CD4-positive, CD25-positive, alpha-beta regulatory T cell (primary cell): ENCODE measurements around the gene ACP3. TPM values are rescaled to one million over a fixed set of nuclear protein-coding genes. Genes with fewer than 3 reads are reported as not detected.
A peak's percentile ranks its signal among the peaks of the same experiment; 100 is the strongest.
"Not testable (repeated sequence)": the region's sequence is repeated elsewhere in the genome, so short reads cannot be mapped to it uniquely, and the experiment has no call there.

Experiments
- ATAC-seq, 2 donors: fragments of 150-1000 bp; cut with Tn5 transposase; one replicate each; pipeline ENCODE4 v1.10.0; 2021; ENCODE audit warnings: low read depth in 2 of 2, moderate number of reproducible peaks in 2 of 2, moderate library complexity in 1 of 2
- DNase-seq, 3 donors: peaks; one replicate each; pipeline versions ENCODE4 v3.0.0 to v3.0.0-alpha.2; 2012 to 2022; ENCODE audit warnings: mixed read lengths in 1 of 3
- H3K27ac ChIP-seq: one replicate; pipeline ENCODE4 v1.7.0; 2013; ENCODE audit warnings: mild to moderate bottlenecking, low read length; ENCODE audit not compliant: insufficient read depth, poor library complexity, severe bottlenecking
- H3K27me3 ChIP-seq: one replicate; pipeline ENCODE4 v1.7.0; 2013; ENCODE audit warnings: low read length; ENCODE audit not compliant: control insufficient read depth, insufficient read depth
- H3K36me3 ChIP-seq: one replicate; pipeline ENCODE4 v1.7.0; 2013; ENCODE audit warnings: mild to moderate bottlenecking, low read length, moderate library complexity; ENCODE audit not compliant: control insufficient read depth, insufficient read depth
- H3K4me1 ChIP-seq: 2 replicates; pipeline ENCODE4 v1.7.0; 2013; ENCODE audit warnings: mild to moderate bottlenecking, low read length; ENCODE audit not compliant: insufficient read depth, control insufficient read depth, poor library complexity, severe bottlenecking
- H3K4me3 ChIP-seq: one replicate; pipeline ENCODE4 v1.7.0; 2013; ENCODE audit warnings: low read depth, mild to moderate bottlenecking, low read length, moderate library complexity
- H3K9me3 ChIP-seq, 2 experiments: 1 replicate in 1 of 2; 2 replicates in 1 of 2; pipeline ENCODE4 v1.7.0; 2013; ENCODE audit warnings: low read length in 2 of 2, mild to moderate bottlenecking in 1 of 2, moderate library complexity in 1 of 2; ENCODE audit not compliant: control insufficient read depth in 2 of 2
- H3K27ac Mint-ChIP-seq, 3 donors: one replicate each; pipeline ENCODE4 v1.8.0; 2020 to 2022; ENCODE audit warnings: mild to moderate bottlenecking in 3 of 3, mixed read lengths in 3 of 3, moderate library complexity in 2 of 3
- H3K27me3 Mint-ChIP-seq: one replicate; pipeline ENCODE4 v1.8.0; 2022; ENCODE audit warnings: mild to moderate bottlenecking, mixed read lengths
- H3K36me3 Mint-ChIP-seq: one replicate; pipeline ENCODE4 v1.8.0; 2020; ENCODE audit warnings: mixed read lengths
- H3K4me1 Mint-ChIP-seq, 4 donors: one replicate each; pipeline ENCODE4 v1.8.0; 2020 to 2022; ENCODE audit warnings: mixed read lengths in 4 of 4, mild to moderate bottlenecking in 1 of 4
- H3K4me3 Mint-ChIP-seq, 4 donors: one replicate each; pipeline ENCODE4 v1.8.0; 2020 to 2022; ENCODE audit warnings: mild to moderate bottlenecking in 4 of 4, mixed read lengths in 4 of 4, moderate library complexity in 3 of 4
- H3K9me3 Mint-ChIP-seq, 7 donors: one replicate each; pipeline ENCODE4 v1.8.0; 2020 to 2022; ENCODE audit warnings: mixed read lengths in 7 of 7, mild to moderate bottlenecking in 3 of 7, moderate library complexity in 2 of 7
- polyA plus RNA-seq, 4 donors: library from polyadenylated mRNA; unstranded; fragments of 300-500 nt; fragmentation: Illumina TruSeq; gene quantifications; one replicate each; pipeline ENCODE4 v1.2.3, GENCODE V29; 2021
- total RNA-seq: library from RNA; stranded (reverse); gene quantifications from one replicate; pipeline ENCODE4 v1.2.3, GENCODE V29; 2022

ACP3 gene
- total and polyA plus RNA-seq, 5 donors from 2014 or later, result not detected

DNA sequence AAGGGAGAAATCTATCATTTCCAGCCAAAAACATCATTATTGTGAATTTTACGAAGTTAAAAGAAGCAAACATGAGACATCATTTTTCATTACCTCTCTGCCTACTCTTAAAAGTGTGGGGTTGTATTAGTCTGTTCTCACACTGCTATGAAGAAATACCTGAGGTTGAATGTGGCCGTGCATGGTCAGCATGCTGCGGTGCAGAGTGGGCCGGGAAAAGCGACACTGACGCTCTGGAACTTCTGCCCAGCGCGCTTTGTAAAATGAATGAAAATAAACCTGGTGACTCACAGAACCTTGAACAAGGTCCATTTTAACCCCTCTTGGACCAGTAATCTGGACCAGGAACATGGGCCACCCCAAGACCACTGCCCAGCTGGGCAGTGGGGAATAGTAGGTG is 69.1 kb downstream of the ACP3 start:
- H3K4me3 Mint-ChIP-seq, result no peak overlapping the region
- ATAC-seq (no peak), DNase-seq (no peak)
- Histone ChIP-seq H3K4me1 (no peaks in the 10 kb centered on the region), H3K9me3 (no peaks in the 10 kb centered on the region), H3K27ac (no peak overlapping the region), H3K4me3 (no peak overlapping the region), H3K27me3 (peaks cover 2% of the 10 kb centered on the region), H3K36me3 (no peaks in the 10 kb centered on the region)
- peaks cover 21% of the 10 kb centered on the region for H3K27me3 Mint-ChIP-seq
- H3K9me3 Mint-ChIP-seq, result peaks cover 0 to 5% (median 0%) of the 10 kb centered on the region in 7 donors
- H3K27ac Mint-ChIP-seq, result no peak overlapping the region
- H3K4me1 Mint-ChIP-seq, result peaks cover 0 to 3% (median 0%) of the 10 kb centered on the region in 4 donors
- H3K36me3 Mint-ChIP-seq, result no peaks in the 10 kb centered on the region

GRCh38 chr3:132392675-132393074 is 75.5 kb downstream of the ACP3 start:
- not testable (repeated sequence) for H3K27ac Mint-ChIP-seq, H3K4me3 ChIP-seq, H3K4me1 ChIP-seq, H3K4me1 Mint-ChIP-seq, H3K36me3 ChIP-seq, H3K9me3 Mint-ChIP-seq, H3K9me3 ChIP-seq, ATAC-seq, H3K27ac ChIP-seq, H3K4me3 Mint-ChIP-seq, DNase-seq, H3K36me3 Mint-ChIP-seq, H3K27me3 ChIP-seq
- peaks cover 33% of the 10 kb centered on the region for H3K27me3 Mint-ChIP-seq

DNA sequence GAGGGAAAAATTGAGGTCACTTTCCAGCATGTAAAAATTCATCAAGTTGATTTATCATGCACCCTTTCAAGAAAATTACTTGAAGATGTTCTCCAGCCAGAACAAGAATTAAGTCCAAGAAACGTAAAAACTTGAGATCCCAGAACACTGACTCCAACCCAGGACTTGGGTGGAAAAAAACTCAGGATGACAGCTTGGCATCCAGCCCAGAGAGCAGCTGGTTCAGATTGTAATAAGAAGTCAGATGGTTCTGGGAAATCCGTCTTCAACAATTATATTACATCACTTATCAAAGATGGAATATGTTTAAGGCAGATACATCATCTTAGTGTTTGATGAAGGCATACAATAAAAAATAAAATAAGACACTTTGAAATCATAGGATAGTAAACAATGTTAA is 77.1 kb downstream of the ACP3 start:
- ATAC-seq, result no peak

GRCh38 chr3:132395126-132395525 is 77.9 kb downstream of the ACP3 start:
- Mint-ChIP-seq H3K27ac (no peak overlapping the region), H3K36me3 (no peaks in the 10 kb centered on the region), H3K4me1 (no peaks in the 10 kb centered on the region), H3K27me3 (peaks cover 41% of the 10 kb centered on the region), H3K4me3 (no peak overlapping the region), H3K9me3 (peaks cover 0 to 5% (median 0%) of the 10 kb centered on the region in 7 donors)
- Histone ChIP-seq H3K36me3 (no peaks in the 10 kb centered on the region), H3K27ac (no peak overlapping the region), H3K4me3 (no peak overlapping the region), H3K4me1 (no peaks in the 10 kb centered on the region), H3K9me3 (peaks cover 0 to 1% of the 10 kb centered on the region in 2 experiments), H3K27me3 (peaks cover 5% of the 10 kb centered on the region)
- DNase-seq (no peak), ATAC-seq (no peak)

More for the DNA sequence above, 77.1 kb downstream of the ACP3 start:
- Histone ChIP-seq H3K4me1 (no peaks in the 10 kb centered on the region), H3K9me3 (peaks cover 0 to 1% of the 10 kb centered on the region in 2 experiments), H3K27ac (no peak overlapping the region), H3K36me3 (no peaks in the 10 kb centered on the region), H3K27me3 (peaks cover 4% of the 10 kb centered on the region), H3K4me3 (no peak overlapping the region)
- no peaks in the 10 kb centered on the region for H3K36me3 Mint-ChIP-seq
- no peak for DNase-seq
- H3K27ac Mint-ChIP-seq, result no peak overlapping the region
- no peak overlapping the region for H3K4me3 Mint-ChIP-seq
- peaks cover 35% of the 10 kb centered on the region for H3K27me3 Mint-ChIP-seq
- H3K9me3 Mint-ChIP-seq, result peaks cover 0 to 5% (median 0%) of the 10 kb centered on the region in 7 donors
- H3K4me1 Mint-ChIP-seq, result no peaks in the 10 kb centered on the region

- Histone ChIP-seq H3K4me1 (no peaks in the 10 kb centered on the region), H3K36me3 (no peaks in the 10 kb centered on the region), H3K27ac (no peak overlapping the region), H3K9me3 (peaks cover 0 to 1% of the 10 kb centered on the region in 2 experiments), H3K27me3 (peaks cover 4% of the 10 kb centered on the region), H3K4me3 (no peak overlapping the region)
- peaks cover 0 to 5% (median 0%) of the 10 kb centered on the region in 7 donors for H3K9me3 Mint-ChIP-seq
- no peaks in the 10 kb centered on the region for H3K36me3 Mint-ChIP-seq
- DNase-seq, result no peak
- no peak overlapping the region for H3K4me3 Mint-ChIP-seq
- H3K27me3 Mint-ChIP-seq, result peaks cover 36% of the 10 kb centered on the region
- no peak overlapping the region for H3K27ac Mint-ChIP-seq
- no peaks in the 10 kb centered on the region for H3K4me1 Mint-ChIP-seq
- no peak for ATAC-seq
These were observed 79.0 kb downstream of the ACP3 start for GRCh38 chr3:132396255-132396654.

- not testable (repeated sequence) for H3K27me3 ChIP-seq, H3K9me3 ChIP-seq, ATAC-seq, H3K4me3 ChIP-seq, H3K36me3 Mint-ChIP-seq, H3K4me1 Mint-ChIP-seq, DNase-seq, H3K27ac ChIP-seq, H3K9me3 Mint-ChIP-seq, H3K4me3 Mint-ChIP-seq, H3K4me1 ChIP-seq, H3K27ac Mint-ChIP-seq, H3K36me3 ChIP-seq
- H3K27me3 Mint-ChIP-seq, result peaks cover 34% of the 10 kb centered on the region
These were observed 79.6 kb downstream of the ACP3 start for GRCh38 chr3:132396776-132397175.

- H3K9me3 ChIP-seq, result peaks cover 0 to 1% of the 10 kb centered on the region in 2 experiments
- H3K27me3 ChIP-seq, result peaks cover 10% of the 10 kb centered on the region
- peak in 2 of 3 donors; percentile 16 to 43 for DNase-seq
- Mint-ChIP-seq H3K36me3 (no peaks in the 10 kb centered on the region), H3K27ac (no peak overlapping the region), H3K4me1 (no peaks in the 10 kb centered on the region), H3K4me3 (no peak overlapping the region), H3K27me3 (peaks cover 33% of the 10 kb centered on the region), H3K9me3 (peaks cover 0 to 5% (median 0%) of the 10 kb centered on the region in 7 donors)
- no peak for ATAC-seq
- no peaks in the 10 kb centered on the region for H3K4me1 ChIP-seq
- no peak overlapping the region for H3K27ac ChIP-seq
- H3K4me3 ChIP-seq, result no peak overlapping the region
- H3K36me3 ChIP-seq, result no peaks in the 10 kb centered on the region
These were observed 82.1 kb downstream of the ACP3 start for GRCh38 chr3:132399054-132399929.

DNA sequence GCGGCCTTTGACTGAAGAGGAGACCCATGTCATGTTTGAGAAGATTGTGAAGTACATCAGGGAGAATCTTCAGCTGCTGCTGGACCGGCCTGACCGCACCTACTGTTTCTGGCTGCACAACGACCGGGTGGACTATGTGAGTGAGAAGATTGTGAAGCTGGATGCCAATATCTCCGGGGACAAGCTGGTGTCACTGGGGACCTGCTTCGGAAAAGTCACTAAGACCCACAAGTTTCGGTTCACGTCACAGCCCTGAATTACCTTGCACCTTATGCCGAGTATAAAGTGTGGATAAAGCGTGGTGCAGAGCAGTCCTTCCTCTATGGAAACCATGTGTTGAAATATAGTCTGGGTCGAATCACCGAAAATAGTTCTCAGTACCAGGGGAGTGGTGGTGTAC is 84.0 kb downstream of the ACP3 start:
- Histone ChIP-seq H3K4me1 (no peaks in the 10 kb centered on the region), H3K36me3 (no peaks in the 10 kb centered on the region), H3K27ac (no peak overlapping the region), H3K9me3 (peaks cover 0 to 1% of the 10 kb centered on the region in 2 experiments), H3K27me3 (peaks cover 8% of the 10 kb centered on the region), H3K4me3 (no peak overlapping the region)
- H3K4me3 Mint-ChIP-seq, result no peak overlapping the region
- no peaks in the 10 kb centered on the region for H3K36me3 Mint-ChIP-seq
- no peak for ATAC-seq
- no peaks in the 10 kb centered on the region for H3K9me3 Mint-ChIP-seq
- DNase-seq, result no peak
- no peak overlapping the region for H3K27ac Mint-ChIP-seq
- H3K27me3 Mint-ChIP-seq, result peaks cover 37% of the 10 kb centered on the region
- H3K4me1 Mint-ChIP-seq, result no peaks in the 10 kb centered on the region
